ENCODE measurements around the gene NPAS3. TPM values are rescaled to one million over a fixed set of nuclear protein-coding genes. Genes with fewer than 3 reads are reported as not detected.

Gene NPAS3
- total RNA-seq, 1 experiment from 2014 or later, result not detected

GRCh38 chr14:33836900-33837577 lies 898.4 kb downstream of the NPAS3 start:
- CTCF ChIA-PET, result interaction anchor here (1.1 to 4.9 kb wide), 5 partner anchors 11 to 490 kb away, joined by 4 to 63 read pairs (median 6); no protein-coding TSS in a partner anchor
- Histone ChIP-seq H3K9ac (ENCODE audit: low read length) (no peak overlapping the region), H3K9me2 (ENCODE audit: insufficient read depth) (no peaks in the 10 kb centered on the region), H3K9me3 (ENCODE audit: control insufficient read depth in 1 of 2, insufficient read depth in 1 of 2, low read depth in 1 of 2, low read length in 2 of 2) (no peaks in the 10 kb centered on the region), H3K27ac (ENCODE audit: low read depth, low read length) (no peak overlapping the region), H4K20me1 (ENCODE audit: insufficient read depth) (no peaks in the 10 kb centered on the region), H3K27me3 (ENCODE audit: insufficient read depth, low read length) (no peaks in the 10 kb centered on the region), H3K79me2 (ENCODE audit: insufficient read depth, low read length) (no peaks in the 10 kb centered on the region), H3K36me3 (ENCODE audit: control insufficient read depth in 1 of 2, insufficient read depth in 2 of 2, low read length in 2 of 2) (no peaks in the 10 kb centered on the region), H3K4me2 (ENCODE audit: low read length) (no peak overlapping the region), H3K4me1 (ENCODE audit: control insufficient read depth in 1 of 2, insufficient read depth in 2 of 2, low read length in 2 of 2) (no peaks in the 10 kb centered on the region), H2AFZ (ENCODE audit: low read depth, low read length, poor library complexity, severe bottlenecking) (no peak overlapping the region), H3K4me3 (replicated peaks in 1 of 2; ENCODE audit: low read depth in 1 of 2, low read length in 2 of 2) (no peak overlapping the region)
- TF ChIP-seq REST (IDR thresholded peaks at IDR 0.05; ENCODE audit: low read depth), result no peak
- DNase-seq (ENCODE audit: low read depth, low spot score) (no peak), ATAC-seq (no peak)
- RAD21 ChIA-PET (ENCODE audit: low non-redundant PET in 1 of 2, low total read pairs in 2 of 2, uncharacterized antibody in 2 of 2, unreplicated experiment in 2 of 2), result interaction anchor here in 1 of 2 experiments (0.7 kb wide), 1 partner anchor 246 kb away, joined by 3 read pairs; no protein-coding TSS in a partner anchor
- POLR2A ChIA-PET, result no interaction called here
- no TSS peak for BruUV-seq (replicated peaks)
- intact Hi-C loops (cut with micrococcal nuclease), result no loop called here

- Histone ChIP-seq H3K9me3 (ENCODE audit: control insufficient read depth in 1 of 2, insufficient read depth in 1 of 2, low read depth in 1 of 2, low read length in 2 of 2) (no peaks in the 10 kb centered on the region), H3K36me3 (ENCODE audit: control insufficient read depth in 1 of 2, insufficient read depth in 2 of 2, low read length in 2 of 2) (no peaks in the 10 kb centered on the region), H3K27ac (ENCODE audit: low read depth, low read length) (no peak overlapping the region), H4K20me1 (ENCODE audit: insufficient read depth) (no peaks in the 10 kb centered on the region), H2AFZ (ENCODE audit: low read depth, low read length, poor library complexity, severe bottlenecking) (no peak overlapping the region), H3K79me2 (ENCODE audit: insufficient read depth, low read length) (no peaks in the 10 kb centered on the region), H3K27me3 (ENCODE audit: insufficient read depth, low read length) (no peaks in the 10 kb centered on the region), H3K9ac (ENCODE audit: low read length) (no peak overlapping the region), H3K9me2 (ENCODE audit: insufficient read depth) (no peaks in the 10 kb centered on the region), H3K4me3 (replicated peaks in 1 of 2; ENCODE audit: low read depth in 1 of 2, low read length in 2 of 2) (no peak overlapping the region), H3K4me1 (ENCODE audit: control insufficient read depth in 1 of 2, insufficient read depth in 2 of 2, low read length in 2 of 2) (no peaks in the 10 kb centered on the region), H3K4me2 (ENCODE audit: low read length) (no peak overlapping the region)
- DNase-seq (ENCODE audit: low read depth, low spot score), result no peak
- RAD21 ChIA-PET (ENCODE audit: low non-redundant PET in 1 of 2, low total read pairs in 2 of 2, uncharacterized antibody in 2 of 2, unreplicated experiment in 2 of 2), result interaction anchor here in 1 of 2 experiments (0.7 kb wide), 1 partner anchor 245 kb away, joined by 3 read pairs; no protein-coding TSS in a partner anchor
- no peak for ATAC-seq
- no TSS peak for BruUV-seq (replicated peaks)
- TF ChIP-seq EGR1 (IDR thresholded peaks at IDR 0.05; ENCODE audit: low read depth) (no peak), CTCF (IDR thresholded peaks at IDR 0.05 in 2 of 3, conservative IDR thresholded peaks at IDR 0.05 in 1 of 3; ENCODE audit: borderline replicate concordance in 1 of 3, insufficient read depth in 1 of 3, low read depth in 2 of 3, low read length in 2 of 3) (no peak), SP1 (IDR thresholded peaks at IDR 0.05; ENCODE audit: low read depth) (no peak), ELF1 (IDR thresholded peaks at IDR 0.05; ENCODE audit: borderline replicate concordance, low read depth) (no peak), TCF7L2 (IDR thresholded peaks at IDR 0.05; ENCODE audit: borderline replicate concordance, extremely low read depth, insufficient read depth, insufficient read length) (no peak), POLR2AphosphoS5 (IDR thresholded peaks at IDR 0.05; ENCODE audit: low read depth, low read length) (no peak), EZH2phosphoT487 (IDR thresholded peaks at IDR 0.05; ENCODE audit: borderline replicate concordance) (no peak), ATF3 (IDR thresholded peaks at IDR 0.05) (no peak), SRF (IDR thresholded peaks at IDR 0.05; ENCODE audit: low read depth) (no peak)
- CTCF ChIA-PET, result interaction anchor here (1.1 to 4.9 kb wide), 7 partner anchors 10 to 488 kb away, joined by 3 to 63 read pairs (median 6); no protein-coding TSS in a partner anchor
- POLR2A ChIA-PET, result interaction anchor here (1.7 kb wide), 1 partner anchor 261 kb away, joined by 4 read pairs; no protein-coding TSS in a partner anchor
- intact Hi-C loops (cut with micrococcal nuclease), result loop anchor here (2.0 kb wide), 1 partner anchor 485 kb away; no protein-coding TSS in a partner anchor
Measured at GRCh38 chr14:33837943-33838683, 899.4 kb downstream of the NPAS3 start.
